ENCODE measurements around the gene EEF2K.
A peak's percentile ranks its signal among the peaks of the same experiment; 100 is the strongest.

The EEF2K gene

GRCh38 chr16:22253272-22253671 is 47.2 kb downstream of the EEF2K start:
- no peak for DNase-seq

GRCh38 chr16:22255335-22255734 is 49.3 kb downstream of the EEF2K start:
- no peak for DNase-seq

DNA sequence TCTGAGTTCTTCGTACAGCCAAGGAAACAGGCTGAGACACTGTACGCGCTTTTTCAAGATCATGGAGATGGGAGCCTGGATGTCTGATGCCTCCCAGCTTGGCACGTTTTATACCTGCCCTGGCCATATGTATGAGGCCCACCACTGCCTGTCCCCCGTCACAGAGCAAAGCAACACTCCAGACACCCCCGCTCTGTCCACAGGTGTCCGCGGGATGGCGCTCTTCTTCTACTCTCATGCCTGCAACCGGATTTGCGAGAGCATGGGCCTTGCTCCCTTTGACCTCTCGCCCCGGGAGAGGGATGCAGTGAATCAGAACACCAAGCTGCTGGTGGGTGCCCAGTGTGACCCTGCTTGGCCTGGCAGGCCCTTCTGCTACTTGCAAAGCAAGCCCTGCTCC is 51.4 kb downstream of the EEF2K start:
- no peak for DNase-seq

GRCh38 chr16:22260490-22260889 is 54.4 kb downstream of the EEF2K start:
- DNase-seq: no peak

GRCh38 chr16:22262460-22262859 is 56.4 kb downstream of the EEF2K start:
- peak; percentile 32 for DNase-seq

- no peak for DNase-seq
These were observed 58.7 kb downstream of the EEF2K start for GRCh38 chr16:22264786-22265185.

DNA sequence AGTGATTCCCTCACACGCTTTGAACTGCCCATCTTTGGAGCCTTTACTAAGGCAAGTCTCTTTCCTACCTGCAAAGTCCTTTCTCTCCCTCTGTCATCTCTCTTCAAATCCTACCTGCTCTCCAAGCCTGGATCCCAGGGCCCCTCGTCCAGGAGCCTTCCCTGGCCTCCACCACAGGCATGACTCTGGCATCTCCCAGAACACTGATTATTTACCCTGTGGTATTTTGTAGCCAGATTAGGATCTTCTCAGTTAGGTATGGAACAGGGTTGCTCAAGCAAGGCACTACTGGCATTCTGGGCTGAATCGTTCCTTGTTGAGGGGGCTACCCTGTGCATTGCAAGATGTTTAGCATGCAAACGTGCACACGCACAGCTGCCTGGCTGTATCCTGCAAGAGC is 59.3 kb downstream of the EEF2K start:
- no peak for DNase-seq

DNA sequence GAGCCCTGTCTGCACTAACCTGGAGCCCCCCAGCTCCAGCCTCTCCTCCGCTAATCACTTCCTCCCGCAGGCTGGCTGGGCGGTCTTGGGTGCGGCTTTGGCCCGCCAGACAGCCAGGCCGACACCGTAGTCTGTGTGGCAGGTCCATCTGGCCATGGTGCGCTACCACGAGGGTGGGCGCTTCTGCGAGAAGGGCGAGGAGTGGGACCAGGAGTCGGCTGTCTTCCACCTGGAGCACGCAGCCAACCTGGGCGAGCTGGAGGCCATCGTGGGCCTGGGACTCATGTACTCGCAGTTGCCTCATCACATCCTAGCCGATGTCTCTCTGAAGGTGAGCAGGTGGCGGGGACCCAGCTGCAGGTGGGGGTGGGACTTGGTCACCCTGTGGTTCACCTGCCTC is 60.5 kb downstream of the EEF2K start:
- DNase-seq: no peak

- DNase-seq: no peak
These were observed 61.7 kb downstream of the EEF2K start for GRCh38 chr16:22267764-22268163.

DNA sequence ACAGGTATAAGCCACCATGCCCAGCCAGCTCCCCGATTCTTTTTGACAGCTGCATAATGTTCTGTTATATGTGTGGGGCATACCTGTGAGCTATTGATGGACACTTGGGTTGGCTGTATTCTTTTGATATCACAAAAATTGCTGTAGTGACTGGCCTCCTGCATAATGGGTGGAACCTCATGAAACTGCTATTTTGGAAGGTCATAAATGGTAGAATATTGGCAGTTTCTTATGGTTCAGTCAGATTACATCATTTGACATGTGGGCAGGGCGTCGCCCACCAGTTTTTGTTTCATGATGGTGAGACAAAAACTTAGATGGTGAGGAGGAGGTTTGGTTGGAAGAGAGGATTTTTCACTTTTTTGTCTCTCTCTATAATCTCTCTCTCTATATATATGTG is 64.4 kb downstream of the EEF2K start:
- no peak for DNase-seq

DNA sequence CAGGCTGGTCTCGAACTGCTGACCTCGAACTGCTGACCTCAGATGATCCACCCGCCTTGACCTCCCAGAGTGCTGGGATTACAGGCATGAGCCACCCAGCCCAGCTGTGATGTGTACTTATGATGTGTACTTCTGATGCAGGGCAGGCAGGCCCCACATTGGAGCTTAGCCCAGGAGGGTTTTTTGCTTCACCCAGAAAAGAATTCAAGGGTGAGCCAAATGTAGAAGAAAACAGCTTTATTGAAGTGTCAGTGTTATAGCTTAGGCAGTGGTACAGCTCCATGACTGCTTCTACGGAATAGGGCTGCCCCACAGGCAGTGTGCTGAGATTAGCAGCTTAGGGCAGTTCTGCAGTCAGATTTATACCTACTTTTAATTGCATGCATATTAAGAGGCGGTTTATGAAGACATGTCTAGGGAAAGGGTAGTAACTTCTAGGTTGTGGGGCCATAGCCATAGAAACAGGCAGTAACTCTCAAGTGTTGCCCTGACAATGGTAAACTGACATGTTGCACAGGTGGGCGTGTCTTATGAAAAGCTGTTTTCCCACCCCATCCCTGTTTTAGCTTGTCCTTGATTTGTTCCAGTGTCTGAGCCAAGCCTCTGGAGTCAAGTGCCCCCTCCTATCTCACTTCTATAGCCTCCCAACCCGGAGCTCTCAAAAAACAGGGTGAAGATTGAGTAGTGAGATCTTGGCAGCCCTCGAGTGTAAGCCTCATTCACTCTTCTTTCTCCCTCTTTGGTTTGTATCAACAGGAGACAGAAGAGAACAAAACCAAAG is 67.0 kb downstream of the EEF2K start:
- DNase-seq: no peak

DNA sequence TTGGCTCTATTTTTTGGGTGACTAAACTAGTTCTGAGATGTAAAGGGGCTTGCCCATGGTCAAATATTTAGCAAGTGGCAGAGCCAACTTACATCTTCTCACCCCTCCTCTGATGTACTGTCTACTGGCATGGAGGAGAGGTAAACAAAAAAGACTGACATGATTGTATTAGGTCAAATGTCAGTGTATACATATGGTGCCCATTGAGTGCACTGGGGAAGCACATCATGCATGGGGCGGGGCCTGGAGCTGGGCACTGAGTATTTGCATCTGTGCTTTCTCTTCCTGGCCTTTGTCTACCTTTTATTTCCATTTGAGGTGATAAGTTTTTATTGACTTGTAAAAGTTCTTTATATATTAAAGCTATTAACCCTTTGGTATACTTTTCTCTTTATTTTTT is 68.8 kb downstream of the EEF2K start:
- no peak for DNase-seq

GRCh38 chr16:22278441-22279230 is 72.6 kb downstream of the EEF2K start:
- no peak for DNase-seq

- no peak for DNase-seq
These were observed 76.3 kb downstream of the EEF2K start for GRCh38 chr16:22282254-22282892.

- no peak for DNase-seq
These were observed 78.6 kb downstream of the EEF2K start for GRCh38 chr16:22284637-22285036.

DNA sequence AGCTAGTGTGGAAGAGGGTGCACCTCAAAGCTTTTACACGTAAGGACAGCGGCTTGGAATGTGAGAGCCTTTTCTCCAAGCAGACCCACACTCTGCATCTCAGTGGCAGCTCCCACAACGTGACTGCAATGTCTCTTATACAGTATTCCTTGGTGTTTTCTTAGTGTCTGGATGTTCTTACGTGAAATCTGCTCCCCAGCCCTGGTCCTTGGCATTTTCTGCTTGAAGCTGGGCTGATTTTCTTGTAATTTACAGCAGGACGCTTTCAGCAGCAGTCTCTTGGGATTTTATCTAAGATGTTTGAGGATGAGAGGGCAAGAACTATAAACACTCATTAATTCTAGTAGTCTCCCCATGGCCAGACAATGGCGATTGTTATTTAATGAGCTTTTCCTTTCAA is 79.0 kb downstream of the EEF2K start:
- no peak for DNase-seq

DNA sequence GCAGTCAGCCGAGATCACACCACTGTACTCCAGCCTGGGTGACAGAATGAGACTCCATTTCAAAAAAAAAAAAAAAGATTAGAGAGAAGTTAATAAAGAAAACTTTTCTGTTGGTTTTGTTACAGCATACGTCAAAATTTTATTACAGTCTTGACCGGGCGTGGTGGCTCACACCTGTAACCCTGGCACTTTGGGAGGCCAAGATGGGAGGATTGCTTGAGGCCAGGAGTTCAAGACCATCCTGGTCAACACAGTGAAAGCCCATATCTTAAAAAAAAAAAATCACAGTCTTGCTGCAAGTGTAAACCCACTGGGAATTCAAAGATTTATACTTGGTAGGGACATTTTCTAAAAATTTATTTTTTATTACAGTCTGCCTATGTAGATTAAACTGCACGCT is 84.9 kb downstream of the EEF2K start:
- DNase-seq: no peak

GRCh38 chr16:22291860-22292318 is 85.8 kb downstream of the EEF2K start:
- DNase-seq: no peak

- DNase-seq: no peak
These were observed 86.2 kb downstream of the EEF2K start for GRCh38 chr16:22292320-22292719.

DNA sequence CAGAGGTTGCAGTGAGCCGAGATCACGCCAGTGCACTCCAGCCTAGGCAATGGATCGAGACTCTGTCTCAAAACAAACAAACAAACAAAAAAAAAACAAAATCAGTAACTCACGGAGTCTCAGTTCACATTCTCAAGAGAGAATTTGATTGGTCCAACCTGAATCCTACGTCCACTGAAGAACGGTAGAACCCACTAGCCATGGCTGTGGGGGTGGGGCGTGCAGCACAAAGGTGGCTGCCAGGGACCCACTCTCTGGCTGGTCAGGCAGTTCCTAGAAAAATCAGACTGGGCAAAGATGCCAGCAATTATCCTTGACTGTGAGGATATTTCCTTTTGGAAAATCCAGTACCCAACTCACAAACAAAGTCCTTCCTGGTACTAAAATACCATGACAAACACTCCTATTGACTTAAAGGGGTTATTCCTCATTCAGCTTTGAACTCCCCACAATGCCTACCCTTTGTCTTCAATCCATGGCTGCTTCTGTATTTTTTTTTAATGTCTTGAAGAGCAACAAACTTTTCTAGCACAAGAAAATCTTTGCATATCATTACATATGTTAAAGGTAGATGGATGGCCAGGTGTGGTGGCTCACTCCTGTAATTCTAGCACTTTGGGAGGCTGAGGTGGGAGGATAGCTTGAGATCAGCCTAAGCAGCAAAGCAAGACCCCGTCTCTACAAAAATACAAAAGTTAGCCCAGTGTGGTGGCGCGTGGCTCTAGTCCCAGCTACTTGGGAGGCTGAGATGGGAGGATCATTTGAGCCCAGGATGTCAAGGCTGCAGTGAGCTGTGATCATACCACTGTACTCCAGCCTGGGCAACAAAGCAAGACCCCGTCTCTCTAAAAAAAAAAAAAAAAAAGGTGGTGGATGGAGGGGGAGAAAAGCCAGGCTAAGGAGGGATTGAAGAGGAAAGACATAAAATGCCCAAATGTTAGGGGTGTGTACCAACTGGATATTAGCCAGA is 87.3 kb downstream of the EEF2K start:
- no peak for DNase-seq

GRCh38 chr16:22296225-22297113 is 90.4 kb downstream of the EEF2K start:
- DNase-seq: peak; percentile 9
